HepG2 (cell line): ENCODE data around the gene ABI3. TPM values are rescaled to one million over a fixed set of nuclear protein-coding genes. Genes with fewer than 3 reads are reported as not detected.

Source experiments
- CREB1 ChIP-seq, 2 experiments: fragments of 450-650 bp in 1 of 2; IDR thresholded peaks; 2 replicates each; pipeline ENCODE4 v1.6.1; 2016 to 2017; ENCODE audit warnings: control low read depth in 1 of 2, mild to moderate bottlenecking in 1 of 2, missing compliant biosample characterization in 1 of 2, missing genetic modification characterization in 1 of 2
- MAF1 ChIP-seq: sonication (generic); formaldehyde crosslinking; IDR thresholded peaks from 2 replicates; pipeline ENCODE4 v1.5.0; 2020; ENCODE audit warnings: missing genetic modification reagents, borderline replicate concordance
- RFXAP ChIP-seq: sonication (generic); formaldehyde crosslinking; IDR thresholded peaks from 2 replicates; pipeline ENCODE4 v1.4.0; 2020; ENCODE audit warnings: missing genetic modification reagents, borderline replicate concordance
- SRSF4 ChIP-seq: fragments of 200-400 bp; formaldehyde crosslinking; IDR thresholded peaks from one replicate; pipeline ENCODE4 v1.6.1; 2018; ENCODE audit warnings: mild to moderate bottlenecking, low read depth, low read length, moderate library complexity; ENCODE audit not compliant: poor library complexity, severe bottlenecking
- SRSF9 ChIP-seq: fragments of 200-400 bp; formaldehyde crosslinking; IDR thresholded peaks from 2 replicates; pipeline ENCODE4 v1.6.1; 2018; ENCODE audit warnings: borderline replicate concordance, mild to moderate bottlenecking, low read depth, low read length; ENCODE audit not compliant: insufficient read depth, poor library complexity, severe bottlenecking
- TAF1 ChIP-seq: sonication (generic); formaldehyde crosslinking; IDR thresholded peaks from 2 replicates; pipeline ENCODE4 v1.4.0; 2020; ENCODE audit warnings: missing genetic modification reagents
- TBL1XR1 ChIP-seq: fragments of 150-350 bp; IDR thresholded peaks from 2 replicates; pipeline ENCODE4 v1.6.1; 2014; ENCODE audit warnings: borderline replicate concordance, low read length; ENCODE audit not compliant: partially characterized antibody
- TBP ChIP-seq: sonication (generic); formaldehyde crosslinking; IDR thresholded peaks from 2 replicates; pipeline ENCODE4 v1.5.0; 2020; ENCODE audit warnings: missing genetic modification reagents
- TCF7 ChIP-seq: sonication (generic); IDR thresholded peaks from 2 replicates; pipeline ENCODE4 v1.6.1; 2016; ENCODE audit warnings: antibody characterized with exemption, low read depth
- ZFP91 ChIP-seq: sonication (generic); formaldehyde crosslinking; IDR thresholded peaks from 2 replicates; pipeline ENCODE4 v1.9.0; 2022; ENCODE audit warnings: missing genetic modification reagents, mild to moderate bottlenecking, borderline replicate concordance
- ZNF17 ChIP-seq: sonication (generic); formaldehyde crosslinking; IDR thresholded peaks from 2 replicates; pipeline ENCODE4 v1.5.0; 2020; ENCODE audit warnings: mild to moderate bottlenecking, missing genetic modification reagents
- ZNF292 ChIP-seq: sonication (generic); formaldehyde crosslinking; IDR thresholded peaks from 2 replicates; pipeline ENCODE4 v1.8.1; 2022; ENCODE audit warnings: mild to moderate bottlenecking, low read depth, missing genetic modification reagents, borderline replicate concordance
- ZNF329 ChIP-seq: sonication (generic); formaldehyde crosslinking; IDR thresholded peaks from 2 replicates; pipeline ENCODE4 v1.9.0; 2021; ENCODE audit warnings: low read depth, mild to moderate bottlenecking, missing genetic modification reagents
- ZNF451 ChIP-seq: sonication (generic); formaldehyde crosslinking; IDR thresholded peaks from 2 replicates; pipeline ENCODE4 v1.5.0; 2020; ENCODE audit warnings: mild to moderate bottlenecking, missing genetic modification reagents
- ZNF503 ChIP-seq: sonication (generic); formaldehyde crosslinking; IDR thresholded peaks from 2 replicates; pipeline ENCODE4 v1.4.0; 2020; ENCODE audit warnings: missing genetic modification reagents
- ZNF547 ChIP-seq: sonication (generic); formaldehyde crosslinking; IDR thresholded peaks from 2 replicates; pipeline ENCODE4 v1.5.1; 2020; ENCODE audit warnings: mild to moderate bottlenecking, missing genetic modification reagents
- ZNF772 ChIP-seq: sonication (generic); formaldehyde crosslinking; IDR thresholded peaks from 2 replicates; pipeline ENCODE4 v1.5.0; 2020; ENCODE audit warnings: mild to moderate bottlenecking, missing genetic modification reagents
- polyA plus RNA-seq, 8 experiments: library from polyadenylated mRNA; depleted of rRNA in 3 of 8; stranded (reverse) in 7 of 8; unstranded in 1 of 8; fragments of >200 nt; fragmentation: Illumina TruSeq in 4 of 8; extraction: Trizol in 4 of 8; gene quantifications; 2 replicates each; pipeline versions ENCODE4 v1.2.1 to v1.2.3, GENCODE V29; 2011 to 2016; ENCODE audit warnings: low read depth in 4 of 8, missing spikeins in 1 of 8, mixed read lengths in 1 of 8; ENCODE audit not compliant: insufficient read depth in 1 of 8
- total RNA-seq, 5 experiments: library from RNA; depleted of rRNA; stranded (reverse); fragments of >200 nt; fragmentation: Illumina TruSeq; extraction: Trizol; gene quantifications; 2 replicates each; pipeline ENCODE4 v1.2.3, GENCODE V29; 2016; ENCODE audit warnings: low read depth in 1 of 5
- TF ChIP-seq, protein P1 (sequence below): sonication (generic); formaldehyde crosslinking; IDR thresholded peaks from 2 replicates; pipeline ENCODE4 v1.4.0; 2020; ENCODE audit warnings: mild to moderate bottlenecking, missing genetic modification reagents, borderline replicate concordance
- TF ChIP-seq, protein P2 (sequence below): sonication (generic); IDR thresholded peaks from 2 replicates; pipeline ENCODE4 v1.6.1; 2016; ENCODE audit warnings: low read depth, borderline replicate concordance

ABI3 gene
- total and polyA plus RNA-seq, 2 of the 13 experiments (the other 11 are each of a cell fraction or from before 2014, with no cell fraction given): not detected

DNA sequence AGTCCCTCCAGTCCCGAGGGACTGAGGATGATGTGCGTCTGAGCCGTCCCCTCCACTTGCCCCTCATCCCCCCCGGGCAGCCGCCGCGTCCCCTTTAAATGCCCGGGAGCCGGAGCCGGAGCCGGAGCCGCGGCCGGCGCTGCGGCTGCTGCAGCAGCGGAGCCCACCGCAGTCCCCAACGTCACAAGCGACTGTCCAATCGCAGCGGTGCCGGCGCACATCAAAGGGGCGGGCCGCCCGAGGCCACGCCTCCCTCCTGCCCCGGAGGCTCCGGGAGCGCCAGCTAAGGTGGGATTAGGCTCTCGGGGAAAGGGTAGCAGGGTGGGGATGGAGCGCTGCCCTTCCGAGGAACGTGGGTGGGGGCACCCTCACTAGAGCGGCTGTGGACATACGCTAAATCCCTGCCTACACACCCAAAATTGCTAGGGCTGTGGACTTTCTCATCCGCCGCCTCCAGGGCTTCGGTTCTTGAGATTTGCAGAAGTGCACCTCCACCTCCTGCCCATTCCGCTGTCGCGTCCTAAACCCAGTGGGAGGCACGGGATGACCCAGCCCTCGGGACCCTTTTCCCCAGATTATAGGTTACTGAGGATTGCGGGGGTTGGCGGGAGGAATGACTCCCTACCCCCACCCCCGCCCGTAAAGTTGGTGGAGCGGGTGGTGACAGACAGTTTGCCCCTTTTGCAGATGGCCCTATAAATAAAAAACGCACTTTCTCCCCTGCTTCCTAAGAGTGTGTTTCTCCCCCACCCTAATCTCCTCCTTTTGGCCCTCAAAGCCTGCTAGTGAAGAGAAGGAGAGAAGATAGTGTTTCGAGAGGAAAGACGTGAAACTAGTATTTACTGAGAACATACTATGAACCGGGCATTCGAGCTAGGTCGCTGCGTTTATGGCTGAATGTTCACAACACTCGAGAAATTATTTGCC is 20.4 kb downstream of the ABI3 start, which contains the start of gene PHOSPHO1 (continued):
- TF ChIP-seq SRSF9 (no peak), CREB1 (IDR thresholded peaks at IDR 0.05) (peak; percentile 64), CREB1 (CRISPR knock-in tag; IDR thresholded peaks at IDR 0.05) (no peak), TAF1 (CRISPR knock-in tag) (no peak), ZNF451 (no peak), ZNF772 (CRISPR knock-in tag) (0 out of 2 replicates have a peak, but pooled peaks have one; percentile 3), RFXAP (CRISPR knock-in tag) (no peak), MAF1 (CRISPR knock-in tag) (no peak), TBL1XR1 (no peak), ZFP91 (peak; percentile 99), ZNF329 (CRISPR knock-in tag) (no peak), ZNF503 (CRISPR knock-in tag) (no peak), TBP (CRISPR knock-in tag) (no peak), SRSF4 (no peak), ZNF17 (CRISPR knock-in tag) (no peak), TCF7 (peak; percentile 84), ZNF292 (CRISPR knock-in tag) (no peak), ZNF547 (CRISPR knock-in tag) (0 out of 2 replicates have a peak, but pooled peaks have one; percentile 51)
- TF ChIP-seq, protein P1, sequence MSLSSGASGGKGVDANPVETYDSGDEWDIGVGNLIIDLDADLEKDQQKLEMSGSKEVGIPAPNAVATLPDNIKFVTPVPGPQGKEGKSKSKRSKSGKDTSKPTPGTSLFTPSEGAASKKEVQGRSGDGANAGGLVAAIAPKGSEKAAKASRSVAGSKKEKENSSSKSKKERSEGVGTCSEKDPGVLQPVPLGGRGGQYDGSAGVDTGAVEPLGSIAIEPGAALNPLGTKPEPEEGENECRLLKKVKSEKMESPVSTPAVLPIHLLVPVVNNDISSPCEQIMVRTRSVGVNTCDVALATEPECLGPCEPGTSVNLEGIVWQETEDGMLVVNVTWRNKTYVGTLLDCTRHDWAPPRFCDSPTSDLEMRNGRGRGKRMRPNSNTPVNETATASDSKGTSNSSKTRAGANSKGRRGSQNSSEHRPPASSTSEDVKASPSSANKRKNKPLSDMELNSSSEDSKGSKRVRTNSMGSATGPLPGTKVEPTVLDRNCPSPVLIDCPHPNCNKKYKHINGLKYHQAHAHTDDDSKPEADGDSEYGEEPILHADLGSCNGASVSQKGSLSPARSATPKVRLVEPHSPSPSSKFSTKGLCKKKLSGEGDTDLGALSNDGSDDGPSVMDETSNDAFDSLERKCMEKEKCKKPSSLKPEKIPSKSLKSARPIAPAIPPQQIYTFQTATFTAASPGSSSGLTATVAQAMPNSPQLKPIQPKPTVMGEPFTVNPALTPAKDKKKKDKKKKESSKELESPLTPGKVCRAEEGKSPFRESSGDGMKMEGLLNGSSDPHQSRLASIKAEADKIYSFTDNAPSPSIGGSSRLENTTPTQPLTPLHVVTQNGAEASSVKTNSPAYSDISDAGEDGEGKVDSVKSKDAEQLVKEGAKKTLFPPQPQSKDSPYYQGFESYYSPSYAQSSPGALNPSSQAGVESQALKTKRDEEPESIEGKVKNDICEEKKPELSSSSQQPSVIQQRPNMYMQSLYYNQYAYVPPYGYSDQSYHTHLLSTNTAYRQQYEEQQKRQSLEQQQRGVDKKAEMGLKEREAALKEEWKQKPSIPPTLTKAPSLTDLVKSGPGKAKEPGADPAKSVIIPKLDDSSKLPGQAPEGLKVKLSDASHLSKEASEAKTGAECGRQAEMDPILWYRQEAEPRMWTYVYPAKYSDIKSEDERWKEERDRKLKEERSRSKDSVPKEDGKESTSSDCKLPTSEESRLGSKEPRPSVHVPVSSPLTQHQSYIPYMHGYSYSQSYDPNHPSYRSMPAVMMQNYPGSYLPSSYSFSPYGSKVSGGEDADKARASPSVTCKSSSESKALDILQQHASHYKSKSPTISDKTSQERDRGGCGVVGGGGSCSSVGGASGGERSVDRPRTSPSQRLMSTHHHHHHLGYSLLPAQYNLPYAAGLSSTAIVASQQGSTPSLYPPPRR (CRISPR knock-in tag): no peak
- TF ChIP-seq, protein P2, sequence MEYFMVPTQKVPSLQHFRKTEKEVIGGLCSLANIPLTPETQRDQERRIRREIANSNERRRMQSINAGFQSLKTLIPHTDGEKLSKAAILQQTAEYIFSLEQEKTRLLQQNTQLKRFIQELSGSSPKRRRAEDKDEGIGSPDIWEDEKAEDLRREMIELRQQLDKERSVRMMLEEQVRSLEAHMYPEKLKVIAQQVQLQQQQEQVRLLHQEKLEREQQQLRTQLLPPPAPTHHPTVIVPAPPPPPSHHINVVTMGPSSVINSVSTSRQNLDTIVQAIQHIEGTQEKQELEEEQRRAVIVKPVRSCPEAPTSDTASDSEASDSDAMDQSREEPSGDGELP: no peak
